GM19025 (cell line): ENCODE data around the gene ADGRG3.
"Not testable (repeated sequence)": the region's sequence is repeated elsewhere in the genome, so short reads cannot be mapped to it uniquely, and the experiment has no call there.

Experiments used
- ATAC-seq: cut with Tn5 transposase; IDR thresholded peaks from one replicate; pipeline ENCODE4 v1.9.1; 2021; ENCODE audit warnings: mild to moderate bottlenecking, low read depth, moderate library complexity; ENCODE audit not compliant: unreplicated experiment

ADGRG3 gene

DNA sequence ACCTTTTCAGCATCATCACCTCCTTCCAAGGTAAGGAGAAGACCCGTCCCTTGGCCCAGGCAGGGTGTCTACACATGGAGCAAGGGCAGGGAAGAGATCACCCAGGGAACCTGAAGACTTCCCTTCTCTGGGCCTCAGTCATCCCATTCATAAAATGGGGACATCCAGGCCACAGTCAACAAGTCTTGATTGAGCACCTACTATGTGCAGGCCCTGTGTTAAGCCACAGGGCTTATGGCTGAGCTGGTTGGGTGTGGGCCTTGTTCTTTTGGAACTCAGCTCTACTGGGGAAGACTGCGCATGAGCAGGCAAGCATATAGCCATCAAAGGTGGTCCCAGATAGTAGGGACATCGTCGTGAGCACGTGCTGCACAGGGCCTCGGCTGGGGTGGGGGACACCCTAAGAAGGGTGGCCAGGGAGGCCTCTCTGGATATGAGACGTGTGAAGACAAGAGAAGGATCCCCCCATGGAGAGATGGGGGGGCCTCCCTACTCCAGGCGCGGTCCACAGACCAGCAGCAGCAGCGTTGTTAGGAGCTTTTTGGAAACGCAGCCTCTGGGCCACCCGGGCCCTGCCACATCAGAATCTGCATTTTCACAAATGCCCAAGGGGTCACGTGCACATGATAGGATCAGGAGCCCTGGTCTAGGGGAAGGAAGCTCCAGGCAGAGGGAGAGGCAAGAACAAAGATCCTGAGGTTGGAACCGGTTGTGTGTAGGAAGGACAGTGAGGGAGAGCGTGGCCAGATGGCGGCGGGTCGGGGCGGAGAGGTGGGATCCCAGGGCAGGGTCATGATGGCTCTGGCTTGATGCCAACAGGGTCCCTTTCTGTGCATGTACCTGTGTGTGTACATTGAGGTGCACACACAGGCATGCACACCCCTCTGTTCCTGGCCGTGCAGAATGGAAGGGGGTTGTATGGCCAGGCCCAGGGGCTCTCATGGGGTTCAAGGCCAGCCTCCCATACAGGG is 5.9 kb upstream of the ADGRG3 start:
- no peak for ATAC-seq

DNA sequence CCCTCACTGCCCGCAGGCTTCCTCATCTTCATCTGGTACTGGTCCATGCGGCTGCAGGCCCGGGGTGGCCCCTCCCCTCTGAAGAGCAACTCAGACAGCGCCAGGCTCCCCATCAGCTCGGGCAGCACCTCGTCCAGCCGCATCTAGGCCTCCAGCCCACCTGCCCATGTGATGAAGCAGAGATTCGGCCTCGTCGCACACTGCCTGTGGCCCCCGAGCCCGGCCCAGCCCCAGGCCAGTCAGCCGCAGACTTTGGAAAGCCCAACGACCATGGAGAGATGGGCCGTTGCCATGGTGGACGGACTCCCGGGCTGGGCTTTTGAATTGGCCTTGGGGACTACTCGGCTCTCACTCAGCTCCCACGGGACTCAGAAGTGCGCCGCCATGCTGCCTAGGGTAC is 4.7 kb upstream of the ADGRG3 start:
- no peak for ATAC-seq

DNA sequence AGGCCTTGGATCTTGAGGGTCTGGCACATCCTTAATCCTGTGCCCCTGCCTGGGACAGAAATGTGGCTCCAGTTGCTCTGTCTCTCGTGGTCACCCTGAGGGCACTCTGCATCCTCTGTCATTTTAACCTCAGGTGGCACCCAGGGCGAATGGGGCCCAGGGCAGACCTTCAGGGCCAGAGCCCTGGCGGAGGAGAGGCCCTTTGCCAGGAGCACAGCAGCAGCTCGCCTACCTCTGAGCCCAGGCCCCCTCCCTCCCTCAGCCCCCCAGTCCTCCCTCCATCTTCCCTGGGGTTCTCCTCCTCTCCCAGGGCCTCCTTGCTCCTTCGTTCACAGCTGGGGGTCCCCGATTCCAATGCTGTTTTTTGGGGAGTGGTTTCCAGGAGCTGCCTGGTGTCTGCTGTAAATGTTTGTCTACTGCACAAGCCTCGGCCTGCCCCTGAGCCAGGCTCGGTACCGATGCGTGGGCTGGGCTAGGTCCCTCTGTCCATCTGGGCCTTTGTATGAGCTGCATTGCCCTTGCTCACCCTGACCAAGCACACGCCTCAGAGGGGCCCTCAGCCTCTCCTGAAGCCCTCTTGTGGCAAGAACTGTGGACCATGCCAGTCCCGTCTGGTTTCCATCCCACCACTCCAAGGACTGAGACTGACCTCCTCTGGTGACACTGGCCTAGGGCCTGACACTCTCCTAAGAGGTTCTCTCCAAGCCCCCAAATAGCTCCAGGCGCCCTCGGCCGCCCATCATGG is 4.0 kb upstream of the ADGRG3 start:
- no peak for ATAC-seq

DNA sequence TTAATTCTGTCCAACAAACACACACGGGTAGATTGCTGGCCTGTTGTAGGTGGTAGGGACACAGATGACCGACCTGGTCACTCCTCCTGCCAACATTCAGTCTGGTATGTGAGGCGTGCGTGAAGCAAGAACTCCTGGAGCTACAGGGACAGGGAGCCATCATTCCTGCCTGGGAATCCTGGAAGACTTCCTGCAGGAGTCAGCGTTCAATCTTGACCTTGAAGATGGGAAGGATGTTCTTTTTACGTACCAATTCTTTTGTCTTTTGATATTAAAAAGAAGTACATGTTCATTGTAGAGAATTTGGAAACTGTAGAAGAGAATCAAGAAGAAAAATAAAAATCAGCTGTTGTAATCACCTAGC is 3.5 kb upstream of the ADGRG3 start:
- no peak for ATAC-seq

DNA sequence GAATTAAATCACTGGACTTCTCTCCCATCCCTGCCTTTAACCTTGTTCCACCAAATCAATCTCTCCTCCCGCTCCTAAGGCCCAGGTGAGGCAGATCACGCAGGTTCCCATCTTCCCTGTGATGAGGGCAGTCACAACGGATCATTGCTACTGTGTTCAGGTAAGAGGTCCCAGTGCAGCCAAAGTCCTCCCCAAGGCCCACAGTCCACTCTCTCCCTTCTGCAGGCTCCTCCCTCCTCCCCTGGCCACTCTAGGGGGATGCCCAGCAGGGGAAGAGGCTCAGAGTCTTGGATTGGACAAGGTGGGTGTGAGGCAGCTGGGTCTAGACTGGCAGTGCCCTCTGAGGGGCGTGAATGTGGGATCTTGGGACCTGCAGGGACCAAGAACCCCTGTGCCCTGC is 2.6 kb upstream of the ADGRG3 start:
- ATAC-seq: no peak

DNA sequence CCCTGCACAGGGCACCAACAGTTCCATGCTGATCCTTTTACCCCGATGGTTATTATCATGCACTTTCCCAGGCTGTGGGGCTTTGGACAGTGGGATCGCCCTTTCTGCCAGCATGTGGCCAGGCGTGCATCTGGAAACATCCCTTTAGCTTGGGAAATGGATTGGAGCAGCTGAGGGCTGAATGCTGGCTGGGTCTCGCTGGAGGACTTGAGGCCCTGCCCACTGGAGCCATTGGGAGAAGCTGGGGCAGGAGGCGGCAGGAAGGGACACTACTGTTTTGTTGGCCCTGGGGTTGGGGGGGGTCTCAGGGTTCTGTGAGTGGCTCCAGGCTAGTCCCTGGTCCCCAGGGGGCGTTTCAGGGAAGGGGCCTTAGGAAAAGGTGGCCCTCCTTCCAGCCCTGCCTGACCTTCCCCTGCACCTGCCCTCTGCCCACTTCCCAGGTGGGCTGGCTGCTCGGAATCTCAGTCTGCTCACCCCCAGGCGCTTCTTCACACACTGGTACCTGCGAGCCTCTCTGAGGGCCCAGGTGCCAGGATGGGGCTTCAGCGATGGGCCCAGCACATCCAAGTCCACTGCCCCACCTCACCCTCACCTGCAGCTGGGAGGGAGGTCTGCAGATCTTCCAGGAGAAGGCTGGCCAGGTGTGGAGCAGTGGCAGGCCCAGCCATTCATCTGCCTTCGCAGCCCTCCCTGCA is 1.6 kb upstream of the ADGRG3 start:
- no peak for ATAC-seq

DNA sequence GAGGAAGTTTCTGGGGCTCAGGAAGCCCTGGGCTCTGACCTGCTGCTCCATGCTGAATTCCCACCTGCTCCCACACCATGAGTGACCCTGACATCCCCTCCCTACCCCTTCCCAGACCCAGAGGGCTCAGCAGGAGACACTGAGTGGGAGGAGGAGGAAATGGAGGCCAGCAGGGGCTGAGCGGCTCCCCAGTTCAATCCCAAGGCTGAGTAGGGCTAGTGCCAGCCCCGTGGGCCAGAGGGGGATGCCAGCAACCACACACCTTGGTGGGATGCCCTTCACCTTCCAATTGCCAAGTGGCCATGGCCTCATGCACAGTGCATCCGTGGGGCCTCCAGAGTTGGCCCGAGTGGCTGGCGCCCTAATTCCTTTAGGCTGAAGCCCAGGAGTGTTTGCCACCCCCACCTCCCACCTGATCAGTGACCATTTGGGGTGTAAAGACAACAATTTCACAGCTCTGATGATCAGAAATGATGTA is 1.0 kb upstream of the ADGRG3 start:
- ATAC-seq: no peak

DNA sequence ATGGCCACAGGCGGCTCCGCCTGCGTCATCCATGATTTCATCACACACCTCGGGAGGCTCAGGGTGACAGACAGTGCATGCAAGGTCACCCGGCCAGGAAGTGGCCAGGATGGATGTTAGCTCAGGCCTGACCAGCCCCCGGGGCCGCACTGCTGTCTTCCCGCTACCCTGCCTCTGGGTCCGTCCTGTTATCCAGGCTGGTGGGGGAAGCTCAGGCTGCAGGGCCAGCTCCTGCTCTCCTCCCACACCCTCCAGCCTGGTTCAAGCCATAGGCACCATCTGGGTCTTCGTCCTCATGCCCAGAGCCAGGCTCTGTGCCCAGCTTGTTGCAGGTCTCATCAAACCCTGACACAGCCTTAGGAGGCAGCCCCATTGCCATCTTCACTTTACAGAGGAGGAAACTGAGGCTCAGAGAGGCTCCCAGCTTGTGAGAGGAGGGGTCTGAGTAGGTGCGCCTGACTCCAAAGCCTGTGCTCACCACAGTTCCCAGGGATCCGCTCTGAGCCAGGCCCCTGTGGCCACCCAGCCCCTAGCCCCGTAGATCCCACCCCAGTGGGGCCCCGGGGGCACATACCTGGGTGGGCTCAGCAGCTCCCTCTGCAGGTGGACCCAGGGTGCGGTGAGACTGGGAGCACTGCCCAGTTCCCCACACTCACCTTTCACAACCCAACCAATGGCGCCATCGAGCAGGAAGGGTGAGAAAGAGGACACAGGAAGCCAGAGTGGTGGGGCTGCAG is 412 bp upstream of the ADGRG3 start:
- ATAC-seq: no peak

DNA sequence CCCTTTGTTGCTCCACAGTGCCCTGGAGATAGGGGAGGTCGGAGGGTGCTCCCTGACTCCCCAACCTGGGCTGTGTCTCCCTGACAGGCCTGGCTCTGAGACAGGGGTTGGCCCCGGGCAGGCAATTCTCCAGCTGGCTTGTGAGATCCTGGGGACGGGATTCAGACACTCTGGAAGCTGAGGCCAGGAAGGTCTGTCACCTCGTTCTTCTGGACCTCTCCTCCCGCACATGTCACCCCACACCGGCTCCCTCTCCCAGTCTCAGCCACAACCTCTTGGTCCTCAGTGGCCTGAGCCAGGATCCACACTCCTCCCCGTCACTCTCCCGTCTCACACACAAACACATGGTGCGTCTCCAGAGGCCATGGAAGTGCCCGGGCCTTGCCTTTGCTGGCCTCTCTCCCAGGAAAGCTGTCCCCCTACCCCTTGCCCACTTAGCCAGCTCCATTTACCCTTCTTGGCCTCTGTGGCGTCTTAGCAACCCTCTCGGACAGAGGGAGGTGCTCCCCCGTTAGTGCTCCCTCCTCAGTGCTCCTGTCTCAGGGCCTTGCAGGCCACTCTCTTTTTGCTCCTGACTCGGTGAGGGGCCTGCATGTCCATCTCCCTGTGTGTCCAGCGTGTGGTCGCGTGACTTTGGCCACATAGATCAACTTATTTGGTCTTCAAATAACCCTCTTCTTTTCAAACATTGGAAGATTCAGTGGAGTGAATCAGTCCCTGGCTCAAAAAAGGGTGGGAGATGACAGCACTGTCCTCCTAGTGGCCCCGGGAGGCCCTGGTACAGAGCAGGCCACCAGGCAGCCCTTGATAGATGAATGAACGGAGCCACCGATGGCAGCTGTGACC is 747 bp downstream of the ADGRG3 start:
- ATAC-seq: no peak

DNA sequence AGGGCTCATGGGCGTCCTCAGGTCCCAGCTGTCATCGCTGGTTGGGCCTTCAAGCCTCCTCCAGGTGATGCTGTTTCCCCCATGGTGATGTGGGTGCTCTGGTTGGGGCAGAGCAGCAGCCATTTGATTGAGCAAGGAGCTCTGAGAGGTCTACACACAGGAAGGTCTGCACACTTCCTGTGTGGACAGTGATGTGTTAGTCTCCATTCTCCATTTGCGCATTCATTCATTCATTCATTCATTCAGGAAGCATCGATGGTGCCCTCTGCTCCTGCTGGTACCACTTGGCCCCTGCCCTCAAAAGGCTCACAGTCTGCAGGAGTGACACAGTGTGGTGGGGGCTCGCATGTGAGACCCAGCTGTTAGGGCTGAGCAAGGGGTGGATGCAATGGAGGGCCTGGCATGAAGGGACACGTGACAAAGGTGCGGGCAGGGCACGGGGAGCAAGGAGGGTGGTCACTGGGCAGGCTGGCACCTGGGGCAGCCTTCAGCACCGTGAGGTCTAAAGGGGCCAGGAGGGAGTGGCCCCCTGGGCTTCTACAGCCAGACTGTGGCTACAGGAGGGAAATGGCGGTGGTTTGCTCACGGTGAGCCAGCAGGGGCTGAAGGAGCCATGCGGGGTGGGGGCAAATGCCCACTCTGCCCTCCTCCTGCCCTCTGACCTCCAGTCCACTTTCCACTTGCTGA is 1.5 kb downstream of the ADGRG3 start:
- no peak for ATAC-seq

DNA sequence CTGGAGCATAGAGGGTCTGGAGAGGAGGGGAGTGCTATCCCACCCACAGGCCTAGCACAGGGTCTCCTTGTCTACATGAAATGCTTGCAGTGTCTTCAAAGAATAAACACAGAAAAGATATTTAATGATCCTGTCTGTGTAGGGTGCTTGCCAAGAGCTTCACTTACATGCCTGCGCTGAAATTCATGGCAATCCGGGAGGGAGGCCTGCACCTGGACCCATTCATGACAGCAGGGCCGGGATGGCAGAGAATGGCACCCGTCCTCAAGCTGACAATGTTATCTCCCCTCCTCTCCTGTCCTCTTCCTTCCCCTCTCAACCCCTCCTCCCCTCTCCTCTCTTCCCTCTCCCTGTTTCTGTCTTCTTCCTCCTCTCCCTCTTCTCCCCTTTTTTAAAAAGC is 2.1 kb downstream of the ADGRG3 start:
- no peak for ATAC-seq

DNA sequence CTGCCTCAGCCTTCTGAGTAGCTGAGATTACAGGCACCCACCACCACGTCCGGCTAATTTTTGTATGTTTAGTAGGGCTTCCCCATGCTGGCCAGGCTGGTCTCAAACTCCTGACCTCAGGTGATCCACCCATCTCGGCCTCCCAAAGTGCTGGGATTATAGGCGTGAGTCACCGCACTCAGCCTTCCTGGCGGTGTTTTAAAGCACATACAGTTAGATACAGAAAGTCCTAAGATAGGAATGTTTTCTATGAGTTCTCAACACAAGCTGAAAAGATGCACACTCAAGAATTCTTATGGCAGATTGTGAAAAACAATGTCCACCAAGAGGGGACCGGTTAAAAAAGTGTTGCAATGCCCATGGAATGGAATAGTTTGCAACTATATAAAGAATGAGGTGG is 3.3 kb downstream of the ADGRG3 start:
- ATAC-seq: not testable (repeated sequence)

DNA sequence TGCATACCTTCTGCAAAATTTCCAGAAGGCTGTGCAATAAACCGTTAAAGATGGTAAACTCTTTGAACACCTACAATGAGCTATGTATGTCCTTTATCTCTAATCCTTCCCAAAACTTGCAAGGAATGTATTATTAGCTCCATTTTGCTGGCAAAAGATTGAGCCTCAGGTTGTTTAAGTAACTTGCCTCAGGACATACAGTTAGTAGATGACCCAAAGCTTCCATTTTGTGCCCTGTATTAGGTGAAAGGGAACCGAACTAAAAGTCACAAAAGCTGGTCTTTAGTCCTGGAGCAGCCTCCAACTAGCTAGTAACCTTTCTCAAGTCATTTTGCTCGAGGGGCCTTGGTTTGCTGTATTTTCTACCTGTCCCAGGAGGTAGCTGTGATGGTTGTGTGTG is 4.3 kb downstream of the ADGRG3 start:
- no peak for ATAC-seq

DNA sequence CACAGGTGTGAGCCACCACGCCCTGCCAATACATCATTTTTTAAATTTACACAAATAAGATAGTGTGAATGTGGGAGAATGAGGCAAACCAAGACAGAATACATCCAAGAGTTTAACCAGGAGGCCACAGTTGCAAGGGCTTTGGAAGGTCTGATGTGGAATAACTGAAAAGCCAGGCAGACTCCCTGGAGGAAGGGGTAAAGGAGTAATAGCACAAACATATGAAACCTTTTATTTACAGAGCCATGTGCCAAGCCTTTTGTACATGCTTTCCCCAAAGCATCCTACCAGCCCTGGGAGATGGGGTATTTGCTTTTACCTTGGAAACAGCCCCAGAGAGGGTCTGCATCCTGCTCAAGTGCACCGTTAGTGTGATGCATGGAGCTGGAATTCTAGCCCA is 4.7 kb downstream of the ADGRG3 start:
- ATAC-seq: no peak

DNA sequence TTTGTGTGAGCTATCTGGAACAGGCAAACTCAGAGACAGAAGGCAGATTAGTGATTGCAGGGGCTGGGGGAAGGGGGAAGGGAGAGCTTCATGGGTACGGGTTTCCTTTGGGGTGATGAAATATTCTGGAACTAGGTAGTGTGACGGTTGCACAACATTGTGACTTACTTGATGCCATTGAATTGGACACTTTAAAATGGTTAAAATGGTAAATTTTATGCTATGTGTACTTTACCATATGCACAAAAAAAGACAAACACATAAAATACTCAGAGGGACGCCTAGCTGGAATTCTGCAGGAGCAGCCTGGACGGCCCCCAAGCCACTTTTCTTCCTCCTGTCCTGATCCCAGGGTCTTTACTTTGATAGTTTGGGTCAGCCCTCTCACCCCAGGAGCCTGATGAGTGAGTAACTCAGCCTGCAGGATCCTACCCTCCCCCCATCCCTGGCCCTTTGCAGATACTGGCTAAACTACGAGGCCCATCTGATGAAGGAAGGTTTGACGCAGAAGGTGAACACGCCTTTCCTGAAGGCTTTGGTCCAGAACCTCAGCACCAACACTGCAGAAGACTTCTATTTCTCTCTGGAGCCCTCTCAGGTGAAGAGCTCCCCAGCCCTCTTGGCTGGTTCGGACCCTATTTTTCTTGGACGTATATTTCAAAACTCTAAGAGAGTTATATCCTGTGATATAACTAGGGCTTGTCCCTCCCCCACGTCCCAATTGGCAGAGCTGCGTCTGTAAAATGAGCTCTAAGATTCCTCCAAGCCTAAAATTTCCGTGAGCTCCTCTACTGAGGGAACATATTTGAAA is 7.8 kb downstream of the ADGRG3 start:
- ATAC-seq: no peak

DNA sequence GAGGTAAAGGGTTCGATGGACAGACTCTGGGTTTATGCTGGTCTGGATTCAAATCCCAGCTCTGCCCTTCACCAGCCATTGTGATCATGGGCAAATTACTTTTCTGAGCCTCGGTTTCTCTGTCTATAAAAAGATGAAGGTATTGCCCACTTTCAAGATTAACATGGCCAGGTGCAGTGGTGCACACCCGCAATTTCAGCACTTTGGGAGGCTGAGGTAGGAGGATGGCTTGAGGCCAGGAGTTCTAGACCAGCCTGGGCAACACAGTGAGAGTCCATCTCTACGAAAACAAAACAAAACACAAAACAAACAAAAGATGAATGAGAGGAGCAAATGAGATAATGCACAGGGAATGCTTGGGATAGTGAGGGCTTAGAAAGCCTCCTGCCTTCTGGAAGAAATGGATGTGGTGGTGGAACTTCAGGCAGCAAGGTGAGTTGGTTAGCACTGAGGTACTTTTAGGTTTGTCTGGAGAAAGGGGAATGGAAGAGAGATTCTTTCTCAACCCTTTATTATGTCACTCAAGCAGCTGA is 8.5 kb downstream of the ADGRG3 start:
- no peak for ATAC-seq

DNA sequence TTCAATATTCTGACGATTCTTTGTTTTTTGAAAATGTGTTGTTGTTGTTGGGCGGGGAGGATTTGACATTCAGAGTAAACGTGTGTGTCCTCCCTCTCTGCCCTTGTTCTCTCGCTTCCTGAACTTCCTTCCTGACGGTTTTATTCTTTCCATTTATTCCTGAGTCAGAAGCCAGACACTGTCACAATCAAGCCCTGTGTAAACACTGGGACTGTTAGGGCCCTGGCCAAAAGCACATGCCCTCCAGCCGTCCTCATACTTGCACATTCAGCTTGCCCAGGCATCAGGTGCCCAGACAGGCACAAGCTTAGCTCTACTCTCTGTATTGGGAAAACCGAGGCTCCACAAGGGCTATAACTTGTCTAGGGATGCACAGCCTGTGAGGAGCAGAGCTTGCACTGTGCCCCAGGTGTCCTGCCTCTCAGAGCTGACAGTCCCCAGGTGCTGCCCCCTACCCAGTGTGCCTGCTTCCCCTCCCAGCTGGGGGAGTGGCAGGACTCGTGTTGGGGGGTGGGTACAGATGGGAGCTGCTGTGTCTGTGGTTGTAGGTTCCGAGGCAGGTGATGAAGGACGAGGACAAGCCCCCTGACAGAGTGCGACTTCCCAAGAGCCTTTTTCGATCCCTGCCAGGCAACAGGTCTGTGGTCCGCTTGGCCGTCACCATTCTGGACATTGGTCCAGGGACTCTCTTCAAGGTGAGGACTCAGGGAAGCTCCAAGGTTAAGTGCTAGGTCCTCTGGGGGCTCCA is 9.7 kb downstream of the ADGRG3 start:
- ATAC-seq: no peak
